Stimulated activated CD4-positive, alpha-beta T cell treated with anti-CD3 and anti-CD28 coated beads, Interleukin-15, amount 100 ng/mL, for 1 hour (primary cell): ENCODE data around the gene RNF125.
"Not testable (repeated sequence)": the region's sequence is repeated elsewhere in the genome, so short reads cannot be mapped to it uniquely, and the experiment has no call there.

Source experiments
- DNase-seq, 2 donors: peaks; one replicate each; pipeline ENCODE4 v3.0.0-alpha.2; 2020; ENCODE audit warnings: low read depth in 1 of 2, low spot score in 1 of 2

Gene RNF125

DNA sequence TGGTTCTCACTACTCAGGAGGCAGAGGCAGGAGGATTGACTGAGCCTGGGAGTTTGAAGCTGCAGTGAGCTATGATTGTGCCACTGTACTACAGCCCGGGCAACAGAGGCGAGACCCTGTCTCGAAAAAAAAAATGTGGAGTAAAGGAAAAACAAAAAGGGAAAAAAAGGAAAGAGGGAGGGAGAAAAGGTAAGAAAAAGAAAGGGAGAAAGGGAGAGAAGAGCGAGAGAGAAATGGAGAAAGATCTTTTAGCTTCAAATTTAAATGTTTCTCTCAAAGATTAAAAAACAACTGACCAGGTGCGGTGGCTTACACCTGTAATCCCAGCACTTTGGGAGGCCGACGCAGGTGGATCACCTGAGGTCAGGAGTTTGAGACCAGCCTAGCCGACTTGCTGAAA, 65.2 kb downstream of the RNF125 start:
- DNase-seq = no peak

DNA sequence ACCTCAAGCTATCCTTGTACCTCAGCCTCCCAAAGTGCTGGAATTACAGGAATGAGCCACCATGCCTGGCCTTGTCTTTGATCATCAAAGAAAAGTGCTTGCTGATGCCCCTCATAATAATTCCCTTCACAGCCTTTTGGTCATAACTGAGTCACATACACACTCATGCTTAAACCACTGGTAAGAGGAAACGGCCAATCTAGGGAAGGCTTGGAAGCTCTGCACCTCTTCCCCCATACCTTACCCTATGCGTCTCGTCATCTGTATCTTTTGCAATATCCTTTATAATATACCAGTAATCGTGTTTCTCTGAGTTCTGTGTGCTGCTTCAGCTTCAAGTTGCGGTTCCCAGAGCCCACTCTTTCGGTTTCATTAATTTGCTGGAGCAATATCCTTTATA, 68.3 kb downstream of the RNF125 start:
- no peak for DNase-seq

DNA sequence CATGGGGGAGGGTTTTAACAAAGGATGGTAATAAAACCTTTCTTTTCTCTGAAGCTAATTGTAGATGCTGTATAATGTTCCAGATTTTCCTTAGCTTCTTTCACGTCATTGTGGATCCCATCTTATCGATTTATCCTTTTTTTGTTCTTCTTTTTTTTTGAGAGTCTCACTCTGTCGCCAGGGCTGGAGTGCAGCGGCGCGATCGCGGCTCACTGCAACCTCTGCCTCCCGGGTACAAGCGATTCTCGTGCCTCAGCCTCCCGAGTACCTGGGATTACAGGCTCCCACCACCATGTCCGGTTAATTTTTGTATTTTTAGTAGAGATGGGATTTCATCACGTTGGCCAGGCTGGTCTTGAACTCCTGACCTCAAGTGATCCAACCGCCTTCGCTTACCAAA, 72.2 kb downstream of the RNF125 start:
- DNase-seq = not testable (repeated sequence)

DNA sequence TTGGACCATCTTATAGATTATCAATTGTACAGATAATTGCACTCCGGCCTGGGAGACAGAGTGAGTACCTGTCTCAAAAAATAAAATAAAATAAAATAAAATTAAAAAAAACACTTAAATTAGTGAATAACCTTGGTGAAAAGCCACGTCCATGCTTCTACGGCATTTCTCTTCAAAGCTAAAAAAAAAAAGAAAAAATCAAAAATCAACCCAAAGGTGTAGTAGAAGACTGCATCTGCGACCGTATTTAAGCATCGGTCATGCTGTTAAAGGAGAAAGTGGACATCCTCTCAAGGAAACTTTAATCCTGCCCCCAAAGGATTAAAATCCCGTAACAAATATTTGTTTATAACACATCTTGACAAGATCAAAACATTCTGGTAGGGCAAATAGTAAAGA, 72.7 kb downstream of the RNF125 start:
- DNase-seq = no peak

DNA sequence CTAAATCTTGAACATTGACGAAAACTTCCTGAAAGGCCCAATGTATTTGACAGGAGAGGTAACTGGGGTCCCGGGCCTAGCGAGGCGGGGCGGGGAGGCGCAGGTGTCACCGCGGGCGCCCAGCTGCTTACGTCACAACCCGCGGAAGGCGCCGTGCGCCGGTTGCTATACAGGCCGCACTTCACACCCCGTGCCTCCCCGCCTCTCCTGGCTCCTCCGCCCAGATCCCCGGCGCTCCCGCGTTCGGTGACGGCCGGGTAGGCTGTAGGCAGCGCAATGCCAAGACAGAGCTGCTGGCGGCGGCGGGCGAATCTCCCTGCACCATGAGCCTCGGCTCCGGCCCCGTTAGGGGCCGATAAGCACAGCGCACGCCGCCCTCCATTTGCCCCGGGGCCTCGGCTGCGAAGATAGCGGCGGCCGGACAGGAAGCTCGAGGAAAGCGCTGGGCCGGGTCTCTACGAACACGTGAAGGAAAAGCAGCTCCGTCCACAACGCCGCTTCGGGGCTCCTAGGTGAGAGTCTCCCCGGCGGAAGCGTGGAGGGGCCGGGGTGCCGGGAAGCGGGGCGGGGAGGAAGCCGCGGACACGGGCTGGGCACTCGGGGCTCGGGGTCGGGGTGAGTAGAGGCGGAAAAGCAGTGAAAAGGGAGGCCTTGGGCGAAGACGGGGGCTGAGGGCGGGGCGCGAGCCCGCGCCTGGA, 73.2 kb downstream of the RNF125 start, which contains the start of gene RNF138:
Gene RNF138 (plus strand): TSS at position 151 of the 698 bp plus-strand sequence. CDS start 903 bp downstream, outside the sequence.
- peak; percentile 67 to 75 for DNase-seq

DNA sequence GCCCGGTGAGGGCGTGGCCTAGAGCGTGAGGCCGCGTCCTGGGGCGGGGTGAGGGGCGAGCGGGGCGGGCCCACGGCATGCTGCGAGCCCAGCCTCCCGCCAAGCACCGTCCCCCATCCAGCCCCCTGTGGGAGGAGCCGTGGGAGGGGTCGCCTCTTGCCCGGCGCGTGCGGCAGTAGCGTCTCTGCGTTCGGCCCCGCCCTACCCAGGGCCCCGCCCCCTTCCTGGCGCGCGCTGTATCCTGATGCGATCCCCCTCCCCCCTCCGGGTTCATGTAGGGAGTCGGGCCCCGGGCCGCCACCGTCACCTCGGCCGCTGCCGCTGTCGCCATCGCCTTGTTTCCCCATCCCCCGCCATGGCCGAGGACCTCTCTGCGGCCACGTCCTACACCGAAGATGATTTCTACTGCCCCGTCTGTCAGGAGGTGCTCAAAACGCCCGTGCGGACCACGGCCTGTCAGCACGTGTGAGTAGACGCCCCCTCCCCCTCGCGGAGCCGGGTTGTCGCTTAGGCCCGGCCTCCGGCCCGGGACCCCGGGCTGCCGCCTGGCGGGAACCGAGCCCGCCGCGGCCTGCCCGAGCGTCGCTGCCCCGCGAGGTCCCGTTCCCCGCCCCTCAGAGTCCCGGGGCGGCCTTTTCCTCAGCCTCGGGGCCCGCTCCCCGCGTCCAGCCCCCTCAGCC, 73.9 kb downstream of the RNF125 start:
- DNase-seq = peak; percentile 99 to 100

DNA sequence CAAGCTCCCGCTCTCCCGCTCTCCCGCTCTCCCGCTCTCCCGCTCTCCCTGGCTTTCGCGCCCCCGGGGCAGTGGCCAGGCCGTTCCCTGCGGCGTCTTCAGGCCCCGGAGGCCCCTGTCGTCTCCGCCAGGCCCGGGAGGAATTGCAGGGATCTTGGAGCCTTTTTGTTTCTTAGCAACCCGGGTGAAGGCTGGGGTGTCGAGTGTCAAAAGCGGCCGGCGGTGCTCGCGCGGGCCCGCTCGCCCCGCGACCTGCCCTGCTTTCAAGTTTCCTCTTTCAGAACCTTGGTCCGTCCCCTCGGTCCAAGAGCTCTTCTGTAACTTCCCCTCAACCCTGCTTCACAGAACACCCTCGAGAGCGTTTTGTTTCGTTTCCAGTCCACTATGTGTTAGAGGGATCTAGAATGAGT, 74.5 kb downstream of the RNF125 start:
- DNase-seq = peak; percentile 7 to 13

DNA sequence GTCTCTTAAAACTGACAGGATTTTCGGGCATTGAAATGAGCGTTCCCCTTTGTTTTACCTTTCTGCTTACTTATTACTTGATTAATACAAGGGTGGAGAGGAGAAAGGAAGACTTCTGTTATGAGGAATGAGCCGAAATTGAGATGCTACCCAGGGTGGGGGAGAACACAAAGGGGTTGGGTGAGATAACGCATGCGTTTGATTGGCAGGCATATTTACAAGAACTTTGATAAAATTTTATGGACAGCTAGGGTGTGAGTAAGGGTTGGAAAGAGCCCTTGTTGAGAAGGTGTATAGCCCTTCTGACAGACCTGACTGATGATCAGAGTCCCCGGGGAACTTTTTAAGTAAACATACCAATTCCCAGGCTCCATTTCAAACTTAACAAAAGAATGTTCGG, 74.9 kb downstream of the RNF125 start:
- no peak for DNase-seq

DNA sequence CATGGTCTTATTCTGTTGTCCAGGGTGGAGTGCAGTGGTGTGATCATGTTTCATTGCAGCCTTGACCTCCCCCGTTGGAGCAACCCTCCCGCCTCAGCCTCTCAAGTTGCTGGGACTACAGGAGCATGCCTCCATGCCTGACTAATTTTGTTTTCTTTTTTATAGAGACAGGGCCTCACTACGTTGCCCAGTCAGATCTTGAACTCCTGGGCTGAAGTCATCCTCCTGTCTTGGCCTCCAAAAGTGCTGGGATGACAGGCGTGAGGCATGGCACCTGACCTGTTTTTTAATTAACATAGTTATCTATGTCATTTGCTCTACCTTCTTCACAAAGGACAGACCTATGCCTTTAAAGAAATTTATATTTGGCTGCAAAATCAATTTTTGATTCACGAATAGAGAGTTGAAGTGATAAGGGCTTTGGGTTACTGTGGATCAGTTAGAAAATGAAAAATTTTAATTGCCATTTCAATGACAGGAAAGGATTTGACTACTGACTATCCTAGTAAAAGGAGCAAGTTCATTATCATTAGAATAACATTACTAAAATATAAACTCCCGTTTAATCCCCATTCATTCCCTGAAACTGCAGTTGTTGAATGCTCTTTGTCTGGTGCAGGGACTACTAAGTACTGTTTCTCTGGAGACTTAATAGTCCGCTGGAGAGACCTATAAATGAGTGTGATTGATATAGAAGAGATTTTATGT, 76.7 kb downstream of the RNF125 start:
- no peak for DNase-seq

DNA sequence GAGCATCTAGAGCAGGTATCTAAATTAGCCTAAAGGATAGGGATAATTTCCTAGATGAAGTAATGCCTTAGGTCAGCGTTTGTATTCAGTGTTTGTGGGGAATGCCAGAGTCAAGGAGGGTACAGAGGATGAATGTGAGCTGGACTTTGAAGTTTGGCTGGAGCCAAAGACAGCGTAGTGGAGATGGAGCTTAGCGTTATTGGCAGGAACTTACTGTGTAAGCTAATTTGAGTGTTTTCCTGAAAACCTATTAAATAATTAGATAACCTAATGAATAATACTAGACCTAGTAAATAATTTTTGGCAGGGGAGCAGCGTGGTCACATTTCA, 77.2 kb downstream of the RNF125 start:
- DNase-seq = no peak

DNA sequence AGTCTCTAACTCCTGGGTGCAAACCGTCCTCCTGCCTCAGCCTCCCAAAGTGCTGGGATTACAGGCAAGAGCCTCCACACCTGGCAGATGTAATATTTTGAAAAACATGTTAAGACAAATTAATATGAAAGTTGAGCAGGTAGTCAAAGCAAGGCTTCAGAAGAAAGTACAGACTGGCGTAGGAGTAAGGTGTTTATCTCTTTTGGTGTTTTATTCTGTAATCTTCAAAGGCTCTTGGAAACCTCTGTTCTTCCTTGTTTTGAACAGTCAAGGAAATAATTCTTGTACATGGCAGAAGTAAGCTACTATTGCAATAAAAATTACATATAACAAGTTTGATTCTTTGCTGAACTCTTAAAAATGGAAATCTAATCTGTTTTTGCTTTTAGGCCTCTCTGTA, 78.3 kb downstream of the RNF125 start:
- no peak for DNase-seq

DNA sequence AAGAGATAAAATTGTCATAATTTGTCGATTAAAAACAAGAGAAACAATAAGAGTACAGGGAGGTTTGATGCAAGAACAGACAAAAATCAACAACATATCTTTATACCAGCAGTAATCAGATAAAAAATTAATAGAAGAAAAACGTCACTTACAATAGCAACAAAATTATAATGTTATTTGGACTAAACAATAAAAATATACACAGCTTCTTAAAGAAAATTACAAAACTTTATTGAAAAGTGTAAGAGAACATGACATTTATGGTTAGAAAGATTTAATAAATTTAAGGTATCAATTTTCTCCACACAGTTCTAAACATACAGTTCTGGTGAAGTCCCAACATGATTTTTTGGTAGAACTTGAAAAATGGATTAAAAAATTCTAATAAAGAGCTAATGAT, 85.9 kb downstream of the RNF125 start:
- DNase-seq = no peak

DNA sequence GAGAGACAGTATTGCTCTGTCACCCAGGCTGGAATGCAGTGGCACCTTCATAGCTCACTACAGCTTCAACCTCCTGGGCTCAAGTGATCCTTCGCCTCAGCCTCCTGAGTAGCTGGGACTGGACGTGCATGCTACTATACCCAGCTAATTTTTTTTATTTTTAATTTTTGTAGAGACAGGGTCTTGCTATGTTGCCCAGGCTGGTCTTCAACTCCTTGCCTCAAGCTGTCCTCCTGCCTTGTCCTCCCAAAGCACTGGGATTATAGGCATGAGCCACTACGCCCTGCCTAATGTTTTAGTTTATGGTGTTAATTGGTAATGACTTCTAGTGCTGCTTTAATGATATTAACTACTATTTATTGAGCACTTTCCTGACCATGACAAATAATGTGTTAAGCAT, 91.4 kb downstream of the RNF125 start:
- DNase-seq = no peak

DNA sequence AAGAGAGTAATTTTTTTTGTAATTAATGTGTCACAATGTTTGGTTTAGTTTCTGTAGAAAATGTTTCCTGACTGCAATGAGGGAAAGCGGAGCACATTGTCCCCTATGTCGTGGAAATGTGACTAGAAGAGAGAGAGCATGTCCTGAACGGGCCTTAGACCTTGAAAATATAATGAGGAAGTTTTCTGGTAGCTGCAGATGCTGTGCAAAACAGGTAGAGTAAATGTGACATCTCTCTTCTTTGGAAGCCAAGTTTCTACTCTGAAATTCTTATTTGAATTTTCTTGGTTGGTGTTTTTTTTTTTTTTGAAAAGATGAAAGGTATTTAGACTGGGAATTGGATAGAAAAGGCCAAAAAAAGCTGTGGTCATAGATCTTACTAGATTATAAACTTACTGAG, 93.1 kb downstream of the RNF125 start:
- no peak for DNase-seq

DNA sequence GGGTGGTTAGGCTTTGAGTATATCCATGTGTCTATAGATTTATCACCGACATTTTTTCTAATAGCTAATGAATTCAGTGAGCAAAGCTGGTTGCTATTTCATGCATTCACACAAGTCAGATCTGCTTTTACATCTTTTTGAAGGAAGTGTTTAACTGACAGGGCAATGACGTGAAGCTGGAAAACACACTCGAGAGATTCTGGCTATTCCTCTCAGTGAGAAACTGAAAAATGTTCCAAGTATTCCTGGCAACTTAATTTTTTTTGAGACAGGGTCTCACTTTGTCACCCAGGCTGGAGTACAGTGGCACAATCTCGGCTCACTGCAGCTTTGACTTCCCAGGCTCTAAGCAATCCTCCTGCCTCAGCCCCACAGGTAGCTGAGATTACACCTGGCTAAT, 94.2 kb downstream of the RNF125 start:
- DNase-seq = no peak

DNA sequence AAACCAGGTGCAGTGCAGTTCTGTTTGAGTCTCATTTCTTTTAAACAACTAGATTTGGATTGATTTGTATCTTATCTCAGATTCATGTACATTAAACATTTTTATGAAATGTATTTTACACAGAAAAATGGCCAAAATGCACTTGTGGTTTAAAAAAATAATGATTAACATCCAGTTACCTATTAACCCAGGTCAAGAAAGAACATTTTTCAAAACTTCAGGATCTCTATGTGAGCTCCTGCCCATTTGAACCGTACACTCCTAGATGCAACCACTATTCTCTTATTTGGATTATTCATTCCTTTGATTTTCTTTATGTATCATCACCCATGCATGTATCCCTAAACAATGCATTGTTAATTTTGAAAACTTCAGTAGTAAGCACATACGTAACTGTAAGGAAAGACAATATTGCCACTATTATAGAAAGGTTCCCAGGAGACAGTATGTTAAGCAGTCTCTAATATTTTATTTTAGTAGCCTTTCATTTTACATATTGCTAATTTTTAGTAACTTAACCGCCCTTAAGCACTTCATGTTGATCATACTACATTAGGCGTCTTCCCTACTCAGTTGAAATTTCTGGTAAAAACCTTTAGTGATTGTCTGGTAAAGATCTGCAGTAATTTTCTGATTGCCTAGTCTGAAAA, 95.8 kb downstream of the RNF125 start:
- DNase-seq = no peak

DNA sequence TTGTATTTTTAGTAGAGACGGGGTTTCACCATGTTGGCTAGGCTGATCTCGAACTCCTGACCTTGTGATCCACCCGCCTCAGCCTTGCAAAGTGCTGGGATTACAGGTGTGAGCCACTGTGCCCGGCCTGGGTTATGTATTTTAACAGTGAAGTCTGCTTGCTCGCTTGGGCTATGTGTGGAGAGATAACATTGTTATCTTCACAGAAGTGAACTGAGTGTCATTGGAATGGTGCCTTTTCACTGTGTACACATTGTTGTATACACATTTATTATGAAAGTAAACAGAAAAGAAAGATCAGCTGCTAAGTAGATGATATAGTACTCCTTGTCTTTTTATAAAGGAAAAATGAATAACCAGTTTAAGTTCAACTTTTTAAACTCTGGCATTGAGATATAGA, 103.4 kb downstream of the RNF125 start:
- no peak for DNase-seq
